ENCODE measurements around the gene AFAP1L2. TPM values are rescaled to one million over a fixed set of nuclear protein-coding genes. Genes with fewer than 3 reads are reported as not detected.

The AFAP1L2 gene
- total and polyA plus RNA-seq, 9 of the 15 experiments (the other 6 are each of a cell fraction or from before 2014, with no cell fraction given): 0.07 TPM; not detected in 8

- 0% methylated on average over 12 of the region's 12 CpGs for WGBS (ENCODE audit: insufficient coverage, low coverage, missing lambda C conversion rate)
- Histone ChIP-seq H4K20me1 (replicated peaks; ENCODE audit: control insufficient read depth, insufficient read depth, low read length) (no peaks in the 10 kb centered on the region), H3K4me3 (no peak overlapping the region), H3K79me2 (ENCODE audit: control insufficient read depth, insufficient read depth, low read length) (no peaks in the 10 kb centered on the region), H3K36me3 (ENCODE audit: control insufficient read depth, insufficient read depth, low read length) (no peaks in the 10 kb centered on the region), H3K27me3 (ENCODE audit: control insufficient read depth in 2 of 2, insufficient read depth in 2 of 2, low read length in 2 of 2) (peaks cover 0 to 33% of the 10 kb centered on the region in 2 experiments; a peak in 3 of 5 replicates), H3K27ac (ENCODE audit: extremely low read depth, low read depth, low read length) (no peak overlapping the region), H2AFZ (ENCODE audit: low read depth, low read length) (no peak overlapping the region), H3K9me3 (replicated peaks; ENCODE audit: control insufficient read depth, insufficient read depth, low read depth, low read length) (no peaks in the 10 kb centered on the region), H3K4me2 (ENCODE audit: insufficient read depth, low read length) (no peak overlapping the region), H3K9me1 (ENCODE audit: control insufficient read depth, insufficient read depth, low read length) (no peaks in the 10 kb centered on the region), H3K4me1 (replicated peaks in 1 of 2; ENCODE audit: control insufficient read depth in 2 of 2, insufficient read depth in 2 of 2, low read length in 2 of 2) (no peaks in the 10 kb centered on the region; a peak in 1 of 5 replicates), H3K9ac (ENCODE audit: insufficient read depth in 1 of 2, low read depth in 2 of 2, low read length in 2 of 2) (no peak overlapping the region)
- DNase-seq (ENCODE audit: extremely low read depth in 1 of 4, low spot score in 3 of 4) (no peak), FAIRE-seq (no peak), ATAC-seq (no peak)
- ChIA-PET CTCF (ENCODE audit: low intra/inter-chr PET ratio) (no interaction called here), POLR2A (no interaction called here)
- intact Hi-C loops (cut with micrococcal nuclease) (no loop called here), in situ Hi-C loops (cut with MboI) (no loop called here)
- BruUV-seq (replicated peaks): no TSS peak
- no peak for TF ChIP-seq TBP (optimal IDR thresholded peaks at IDR 0.05; ENCODE audit: low read depth, low read length)
- no peak for TF ChIP-seq STAT6 (CRISPR knock-in tag; IDR thresholded peaks at IDR 0.05)
- no peak for TF ChIP-seq ZNF695 (CRISPR knock-in tag; IDR thresholded peaks at IDR 0.05)
- no peak for TF ChIP-seq FOXP4 (CRISPR knock-in tag; IDR thresholded peaks at IDR 0.05; ENCODE audit: borderline replicate concordance)
- TF ChIP-seq THRB (CRISPR knock-in tag; conservative IDR thresholded peaks at IDR 0.05): no peak
- no peak for TF ChIP-seq YY1 (IDR thresholded peaks at IDR 0.05; ENCODE audit: borderline replicate concordance in 1 of 3, control insufficient read depth in 1 of 3, extremely low read depth in 1 of 3, insufficient read depth in 3 of 3, insufficient read length in 1 of 3, insufficient replicate concordance in 2 of 3, low read depth in 1 of 3, low read length in 2 of 3)
- no peak for TF ChIP-seq CEBPZ (IDR thresholded peaks at IDR 0.05; ENCODE audit: borderline replicate concordance, low read depth, low read length)
- no peak for TF ChIP-seq ZFPM2 (CRISPR knock-in tag; IDR thresholded peaks at IDR 0.05)
- TF ChIP-seq MCM7 (IDR thresholded peaks at IDR 0.05): no peak
- TF ChIP-seq PYGO2 (tag; IDR thresholded peaks at IDR 0.05): no peak
- TF ChIP-seq SMAD2 (IDR thresholded peaks at IDR 0.05; ENCODE audit: low read depth, low read length): no peak
These were observed 26.5 kb upstream of the AFAP1L2 start for GRCh38 chr10:114430688-114431413.

Measured in K562 (cell line).